DOHH2 (cell line): ENCODE results near the gene LCE2D.

Source experiments
- H3F3A ChIP-seq: fragments of 200-600 bp; sonication (generic), shearing (Covaris generic); 2 replicates; pipeline ENCODE4 v1.6.0; 2016; ENCODE audit warnings: antibody characterized with exemption, mild to moderate bottlenecking; ENCODE audit not compliant: control insufficient read depth, insufficient read depth
- H3K27ac ChIP-seq: fragments of 200-600 bp; sonication (generic); 2 replicates; pipeline ENCODE4 v1.5.1; 2014; ENCODE audit warnings: low read depth, mild to moderate bottlenecking, low read length, moderate library complexity
- H3K27me3 ChIP-seq: fragments of 200-600 bp; sonication (generic); 2 replicates; pipeline ENCODE4 v1.6.1; 2014; ENCODE audit warnings: mild to moderate bottlenecking, low read length, mixed read lengths; ENCODE audit not compliant: control insufficient read depth
- H3K36me3 ChIP-seq: fragments of 200-600 bp; sonication (generic); 2 replicates; pipeline ENCODE4 v1.6.1; 2014; ENCODE audit warnings: mild to moderate bottlenecking, low read length, moderate library complexity, mixed read lengths; ENCODE audit not compliant: control insufficient read depth
- H3K4me1 ChIP-seq: fragments of 200-600 bp; sonication (generic); 2 replicates; pipeline ENCODE4 v1.6.1; 2014; ENCODE audit warnings: mild to moderate bottlenecking, low read length, mixed read lengths; ENCODE audit not compliant: control insufficient read depth
- H3K4me2 ChIP-seq: fragments of 200-600 bp; sonication (generic); 2 replicates; pipeline ENCODE4 v1.6.0; 2014; ENCODE audit warnings: mild to moderate bottlenecking, low read length, moderate library complexity
- H3K4me3 ChIP-seq: fragments of 200-600 bp; sonication (generic); 2 replicates; pipeline ENCODE4 v1.5.1; 2014; ENCODE audit warnings: mild to moderate bottlenecking, low read length, mixed read lengths
- H3K79me2 ChIP-seq: fragments of 200-600 bp; sonication (generic); 2 replicates; pipeline ENCODE4 v1.6.1; 2014; ENCODE audit warnings: mild to moderate bottlenecking, low read length, mixed read lengths; ENCODE audit not compliant: control insufficient read depth
- H3K9me2 ChIP-seq: fragments of 200-600 bp; sonication (generic); replicated peaks from 2 replicates; pipeline ENCODE4 v1.6.1; 2014; ENCODE audit warnings: mild to moderate bottlenecking, low read length, mixed read lengths; ENCODE audit not compliant: control insufficient read depth
- H3K9me3 ChIP-seq: fragments of 200-600 bp; sonication (generic); 2 replicates; pipeline ENCODE4 v1.6.1; 2014; ENCODE audit warnings: antibody characterized with exemption, low read length, mixed read lengths; ENCODE audit not compliant: control insufficient read depth, insufficient read depth
- H4K20me1 ChIP-seq: fragments of 200-600 bp; sonication (generic); 2 replicates; pipeline ENCODE4 v1.6.0; 2014; ENCODE audit warnings: low read depth, mild to moderate bottlenecking, antibody characterized with exemption, low read length, moderate library complexity; ENCODE audit not compliant: control insufficient read depth, insufficient read depth
- EZH2phosphoT487 ChIP-seq: fragments of 200-600 bp; sonication (generic); IDR thresholded peaks from 2 replicates; pipeline ENCODE4 v1.6.1; 2017; ENCODE audit warnings: borderline replicate concordance, mild to moderate bottlenecking, antibody characterized with exemption, low read length, moderate library complexity, mixed read lengths
- TF ChIP-seq, protein P1 (sequence below): fragments of 200-600 bp; sonication (generic); IDR thresholded peaks from one replicate; pipeline ENCODE4 v1.5.1; 2014; ENCODE audit warnings: antibody characterized with exemption, mild to moderate bottlenecking, low read depth, low read length; ENCODE audit not compliant: poor library complexity, severe bottlenecking

Gene LCE2D, protein sequence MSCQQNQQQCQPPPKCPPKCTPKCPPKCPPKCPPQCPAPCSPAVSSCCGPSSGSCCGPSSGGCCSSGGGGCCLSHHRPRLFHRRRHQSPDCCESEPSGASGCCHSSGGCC

DNA sequence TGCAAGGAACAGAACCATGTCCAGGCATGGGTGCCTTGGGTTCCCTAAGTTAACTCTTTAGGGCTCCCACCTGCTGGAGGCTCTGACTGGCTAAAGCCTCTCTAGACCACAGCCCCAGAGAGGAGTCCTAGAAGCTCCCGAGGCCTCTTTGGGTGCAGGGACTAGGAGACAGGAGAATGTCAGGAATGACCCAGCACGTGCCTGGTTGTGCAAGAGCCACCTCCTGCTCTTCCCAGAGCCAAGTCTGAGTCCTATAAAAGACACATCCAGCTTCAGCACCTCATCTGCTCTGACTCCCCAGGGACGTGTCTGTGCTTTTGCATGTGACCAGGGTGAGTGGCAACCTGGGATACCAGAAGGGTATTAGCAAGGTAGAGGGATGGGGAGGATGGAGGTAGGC lies at the start of gene LCE2D:
Gene LCE2D, plus strand, starts transcription at position 283 of the 400 bp plus-strand sequence. CDS start 726 bp downstream, outside the sequence.
- Histone ChIP-seq H3K4me2 (no peak within 1 kb of the TSS), H3F3A (no peaks in the 10 kb centered on the region), H3K4me1 (no peaks in the 10 kb centered on the region), H3K4me3 (no peak within 1 kb of the TSS), H4K20me1 (no peaks in the 10 kb centered on the region), H3K9me3 (no peaks in the 10 kb centered on the region), H3K27ac (no peak within 1 kb of the TSS), H3K36me3 (no peaks in the 10 kb centered on the region), H3K9me2 (no peaks in the 10 kb centered on the region), H3K79me2 (no peaks in the 10 kb centered on the region), H3K27me3 (peaks cover 6% of the 10 kb centered on the region)
- TF ChIP-seq, protein P1, sequence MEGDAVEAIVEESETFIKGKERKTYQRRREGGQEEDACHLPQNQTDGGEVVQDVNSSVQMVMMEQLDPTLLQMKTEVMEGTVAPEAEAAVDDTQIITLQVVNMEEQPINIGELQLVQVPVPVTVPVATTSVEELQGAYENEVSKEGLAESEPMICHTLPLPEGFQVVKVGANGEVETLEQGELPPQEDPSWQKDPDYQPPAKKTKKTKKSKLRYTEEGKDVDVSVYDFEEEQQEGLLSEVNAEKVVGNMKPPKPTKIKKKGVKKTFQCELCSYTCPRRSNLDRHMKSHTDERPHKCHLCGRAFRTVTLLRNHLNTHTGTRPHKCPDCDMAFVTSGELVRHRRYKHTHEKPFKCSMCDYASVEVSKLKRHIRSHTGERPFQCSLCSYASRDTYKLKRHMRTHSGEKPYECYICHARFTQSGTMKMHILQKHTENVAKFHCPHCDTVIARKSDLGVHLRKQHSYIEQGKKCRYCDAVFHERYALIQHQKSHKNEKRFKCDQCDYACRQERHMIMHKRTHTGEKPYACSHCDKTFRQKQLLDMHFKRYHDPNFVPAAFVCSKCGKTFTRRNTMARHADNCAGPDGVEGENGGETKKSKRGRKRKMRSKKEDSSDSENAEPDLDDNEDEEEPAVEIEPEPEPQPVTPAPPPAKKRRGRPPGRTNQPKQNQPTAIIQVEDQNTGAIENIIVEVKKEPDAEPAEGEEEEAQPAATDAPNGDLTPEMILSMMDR: no peak
- no peak for TF ChIP-seq EZH2phosphoT487

DNA sequence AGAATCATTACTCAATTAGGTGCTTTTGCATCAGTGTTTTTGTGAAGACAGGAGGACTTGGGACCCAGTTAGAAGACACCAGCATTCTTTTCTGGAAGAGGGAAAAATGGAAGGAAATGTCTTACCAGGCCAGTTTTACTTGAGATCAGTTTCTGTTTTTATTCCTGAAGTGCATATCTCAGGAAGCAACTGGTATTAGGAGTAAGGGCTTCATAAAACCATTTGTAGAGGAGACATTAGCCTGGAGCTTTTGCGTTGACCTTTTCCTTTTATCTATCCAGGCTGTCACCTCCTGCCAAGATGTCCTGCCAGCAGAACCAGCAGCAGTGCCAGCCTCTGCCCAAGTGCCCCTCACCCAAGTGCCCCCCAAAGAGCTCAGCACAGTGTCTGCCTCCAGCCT lies 49.7 kb upstream of the LCE2D start, which contains the start of gene LCE3B:
Gene LCE3B, plus strand, starts transcription at position 301 of the 400 bp plus-strand sequence. Its CDS starts 0 bp downstream, at position 301.
- Histone ChIP-seq H3K4me2 (no peak within 1 kb of the TSS), H3K9me3 (peaks cover 3% of the 10 kb centered on the region), H3K27me3 (no peaks in the 10 kb centered on the region), H3F3A (no peaks in the 10 kb centered on the region), H3K79me2 (no peaks in the 10 kb centered on the region), H3K36me3 (no peaks in the 10 kb centered on the region), H3K4me3 (no peak within 1 kb of the TSS), H3K9me2 (no peaks in the 10 kb centered on the region), H4K20me1 (no peaks in the 10 kb centered on the region), H3K27ac (no peak within 1 kb of the TSS), H3K4me1 (no peaks in the 10 kb centered on the region)
- TF ChIP-seq EZH2phosphoT487: no peak
- TF ChIP-seq, protein P1: no peak

- H3K27ac ChIP-seq: no peak overlapping the region
- H4K20me1 ChIP-seq: no peaks in the 10 kb centered on the region
- no peaks in the 10 kb centered on the region for H3K36me3 ChIP-seq
- no peaks in the 10 kb centered on the region for H3F3A ChIP-seq
- no peak overlapping the region for H3K4me3 ChIP-seq
- H3K9me3 ChIP-seq: peaks cover 17% of the 10 kb centered on the region
- no peaks in the 10 kb centered on the region for H3K79me2 ChIP-seq
- no peak overlapping the region for H3K4me2 ChIP-seq
- TF ChIP-seq, protein P1: no peak
- TF ChIP-seq EZH2phosphoT487: no peak
- H3K9me2 ChIP-seq: no peaks in the 10 kb centered on the region
- H3K27me3 ChIP-seq: no peaks in the 10 kb centered on the region
- no peaks in the 10 kb centered on the region for H3K4me1 ChIP-seq
Measured at GRCh38 chr1:152621993-152622392, 41.2 kb upstream of the LCE2D start.
